Measurements from ENCODE around the gene CIRBP.

GRCh38 chr19:1304197-1304924 lies 35.2 kb downstream of the CIRBP start:
- no peak for TF ChIP-seq POLR2AphosphoS5 (IDR thresholded peaks at IDR 0.05; ENCODE audit: low read depth, low read length)
- no peak for TF ChIP-seq REST (IDR thresholded peaks at IDR 0.05; ENCODE audit: insufficient read depth in 1 of 2, low read depth in 2 of 2, low read length in 2 of 2)

Measured in PFSK-1 (cell line).